ENCODE measurements around the gene AKAP13. TPM values are rescaled to one million over a fixed set of nuclear protein-coding genes. Genes with fewer than 3 reads are reported as not detected.

The AKAP13 gene
- polyA plus RNA-seq, 1 donor from 2014 or later: 10.0 TPM

- no peak overlapping the region for H3K4me2 ChIP-seq (ENCODE audit: low read length)
- H2AFZ ChIP-seq (ENCODE audit: low read depth, low read length): no peak overlapping the region
- H3K4me3 ChIP-seq (ENCODE audit: low read length): no peak overlapping the region
- H3F3A ChIP-seq (ENCODE audit: insufficient read depth, low read length, poor library complexity, severe bottlenecking): no peaks in the 10 kb centered on the region
- H3K36me3 ChIP-seq (ENCODE audit: insufficient read depth, low read length): no peaks in the 10 kb centered on the region
- no peak overlapping the region for H3K27ac ChIP-seq (ENCODE audit: low read length)
- no peaks in the 10 kb centered on the region for H3K27me3 ChIP-seq (ENCODE audit: insufficient read depth, low read depth, low read length)
- H3K9ac ChIP-seq (ENCODE audit: low read length): no peak overlapping the region
- H3K79me2 ChIP-seq (replicated peaks; ENCODE audit: insufficient read depth, low read length): no peaks in the 10 kb centered on the region
- no peaks in the 10 kb centered on the region for H3K9me2 ChIP-seq (ENCODE audit: insufficient read depth, low read length)
- TF ChIP-seq TAF1 (IDR thresholded peaks at IDR 0.05; ENCODE audit: low read depth): no peak
- TF ChIP-seq REST (IDR thresholded peaks at IDR 0.05; ENCODE audit: borderline replicate concordance): no peak
- no peak for TF ChIP-seq EP300 (conservative IDR thresholded peaks at IDR 0.05; ENCODE audit: poor library complexity, severe bottlenecking)
- TF ChIP-seq SMC3 (conservative IDR thresholded peaks at IDR 0.05; ENCODE audit: poor library complexity): no peak
- no peak for TF ChIP-seq RAD21 (conservative IDR thresholded peaks at IDR 0.05)
- TF ChIP-seq CTCF (IDR thresholded peaks at IDR 0.05; ENCODE audit: poor library complexity, severe bottlenecking): no peak
- no peaks in the 10 kb centered on the region for H4K20me1 ChIP-seq (ENCODE audit: insufficient read depth)
- no peaks in the 10 kb centered on the region for H3K9me3 ChIP-seq (ENCODE audit: low read length)
These were observed 28.4 kb upstream of the AKAP13 start for GRCh38 chr15:85351965-85352364.

- Histone ChIP-seq H3F3A (ENCODE audit: insufficient read depth, low read length, poor library complexity, severe bottlenecking) (no peaks in the 10 kb centered on the region), H3K4me2 (ENCODE audit: low read length) (no peak overlapping the region), H3K27me3 (ENCODE audit: insufficient read depth, low read depth, low read length) (no peaks in the 10 kb centered on the region), H3K9me2 (ENCODE audit: insufficient read depth, low read length) (no peaks in the 10 kb centered on the region), H3K79me2 (replicated peaks; ENCODE audit: insufficient read depth, low read length) (no peaks in the 10 kb centered on the region), H3K36me3 (ENCODE audit: insufficient read depth, low read length) (no peaks in the 10 kb centered on the region), H3K9ac (ENCODE audit: low read length) (no peak overlapping the region), H2AFZ (ENCODE audit: low read depth, low read length) (no peak overlapping the region), H3K4me3 (ENCODE audit: low read length) (no peak overlapping the region), H3K27ac (ENCODE audit: low read length) (no peak overlapping the region), H4K20me1 (ENCODE audit: insufficient read depth) (no peaks in the 10 kb centered on the region), H3K9me3 (ENCODE audit: low read length) (no peaks in the 10 kb centered on the region)
- TF ChIP-seq MXI1 (conservative IDR thresholded peaks at IDR 0.05; ENCODE audit: poor library complexity, severe bottlenecking): no peak
- no peak for TF ChIP-seq POLR2AphosphoS5 (IDR thresholded peaks at IDR 0.05)
- TF ChIP-seq CTCF (IDR thresholded peaks at IDR 0.05; ENCODE audit: poor library complexity, severe bottlenecking): no peak
These were observed 26.9 kb upstream of the AKAP13 start for GRCh38 chr15:85353516-85353915.

All from neural cell (in vitro differentiated cells).